GM12878 (cell line): ENCODE measurements around the gene TIGD1.

ENCODE experiments used
- ATF2 ChIP-seq: IDR thresholded peaks from 2 replicates; pipeline ENCODE4 v1.6.1; 2012; ENCODE audit warnings: low read length, inconsistent platforms
- CTCF ChIP-seq, 3 experiments: IDR thresholded peaks in 2 of 3; conservative IDR thresholded peaks in 1 of 3; 2 replicates each; pipeline ENCODE4 v1.5.1; 2011; ENCODE audit warnings: low read depth in 3 of 3, low read length in 3 of 3, mild to moderate bottlenecking in 3 of 3, control low read depth in 2 of 3, moderate library complexity in 2 of 3, inconsistent platforms in 1 of 3, mixed read lengths in 1 of 3; ENCODE audit not compliant: control insufficient read depth in 2 of 3, insufficient read depth in 1 of 3; ENCODE audit errors: extremely low read depth in 1 of 3
- ZNF274 ChIP-seq: IDR thresholded peaks from one replicate; pipeline ENCODE4 v1.8.0; 2011; ENCODE audit not compliant: insufficient read length, insufficient read depth

- no peak for TF ChIP-seq CTCF (IDR thresholded peaks at IDR 0.05 in 2 of 3, conservative IDR thresholded peaks at IDR 0.05 in 1 of 3; ENCODE audit: control insufficient read depth in 2 of 3, extremely low read depth in 1 of 3, insufficient read depth in 1 of 3, low read depth in 3 of 3, low read length in 3 of 3)
- no peak for TF ChIP-seq ATF2
- TF ChIP-seq ZNF274: no peak
Measured at GRCh38 chr2:232527905-232528470, 22.4 kb downstream of the TIGD1 start.
